H9 (cell line): Measurements from ENCODE around the gene TAS2R3. TPM values are rescaled to one million over a fixed set of nuclear protein-coding genes. Genes with fewer than 3 reads are reported as not detected.

Source experiments
- DNase-seq: peaks from one replicate; pipeline ENCODE4 v3.0.0-alpha.2; 2017
- H2AFZ ChIP-seq: one replicate; pipeline ENCODE4 v1.6.1; 2013; ENCODE audit warnings: mild to moderate bottlenecking, low read length, control low read depth, moderate library complexity
- H2AK5ac ChIP-seq: 2 replicates; pipeline ENCODE4 v1.6.1; 2013; ENCODE audit warnings: low read length, control low read depth, mixed read lengths; ENCODE audit not compliant: insufficient read length
- H2BK120ac ChIP-seq: one replicate; pipeline ENCODE4 v1.6.1; 2013; ENCODE audit warnings: low read depth, mild to moderate bottlenecking, low read length, control low read depth, inconsistent platforms; ENCODE audit not compliant: poor library complexity, severe bottlenecking
- H2BK12ac ChIP-seq: 2 replicates; pipeline ENCODE4 v1.6.1; 2013; ENCODE audit warnings: low read length, control low read depth, mixed read lengths, low read depth; ENCODE audit not compliant: insufficient read length
- H2BK15ac ChIP-seq: 2 replicates; pipeline ENCODE4 v1.6.1; 2013; ENCODE audit warnings: low read depth, low read length, control low read depth
- H2BK20ac ChIP-seq: one replicate; pipeline ENCODE4 v1.6.1; 2013; ENCODE audit warnings: low read depth, mild to moderate bottlenecking, low read length, control low read depth, inconsistent platforms; ENCODE audit not compliant: poor library complexity, severe bottlenecking
- H2BK5ac ChIP-seq: 2 replicates; pipeline ENCODE4 v1.6.1; 2013; ENCODE audit warnings: low read length, control low read depth, mixed read lengths; ENCODE audit not compliant: insufficient read length
- H3K14ac ChIP-seq: 2 replicates; pipeline ENCODE4 v1.6.1; 2013; ENCODE audit warnings: low read length, control low read depth; ENCODE audit not compliant: insufficient read depth
- H3K18ac ChIP-seq: 2 replicates; pipeline ENCODE4 v1.6.1; 2013; ENCODE audit warnings: low read depth, mild to moderate bottlenecking, mixed read lengths, low read length, control low read depth; ENCODE audit not compliant: insufficient read length
- H3K23ac ChIP-seq: 2 replicates; pipeline ENCODE4 v1.6.1; 2013; ENCODE audit warnings: low read length, control low read depth, mixed read lengths, low read depth; ENCODE audit not compliant: insufficient read length
- H3K23me2 ChIP-seq: 2 replicates; pipeline ENCODE4 v1.6.1; 2013; ENCODE audit warnings: low read depth, mild to moderate bottlenecking, mixed read lengths, low read length, control low read depth; ENCODE audit not compliant: insufficient read length, poor library complexity, severe bottlenecking
- H3K27ac ChIP-seq: 2 replicates; pipeline ENCODE4 v1.5.1; 2013; ENCODE audit warnings: low read length, control low read depth, mixed read lengths, low read depth; ENCODE audit not compliant: insufficient read length
- H3K27me3 ChIP-seq: 2 replicates; pipeline ENCODE4 v1.6.1; 2013; ENCODE audit warnings: low read length, control low read depth, inconsistent platforms; ENCODE audit not compliant: insufficient read depth
- H3K4ac ChIP-seq: 2 replicates; pipeline ENCODE4 v1.6.1; 2013; ENCODE audit warnings: low read depth, mild to moderate bottlenecking, control low read depth, inconsistent platforms, low read length, moderate library complexity
- H3K4me1 ChIP-seq: 2 replicates; pipeline ENCODE4 v1.6.1; 2013; ENCODE audit warnings: low read length, control low read depth, inconsistent platforms; ENCODE audit not compliant: insufficient read depth
- H3K4me2 ChIP-seq: 2 replicates; pipeline ENCODE4 v1.6.1; 2013; ENCODE audit warnings: low read length, control low read depth, mixed read lengths; ENCODE audit not compliant: insufficient read length, insufficient read depth
- H3K56ac ChIP-seq: 2 replicates; pipeline ENCODE4 v1.6.1; 2013; ENCODE audit warnings: low read depth, mild to moderate bottlenecking, mixed read lengths, low read length, control low read depth; ENCODE audit not compliant: insufficient read length
- H3K79me1 ChIP-seq: 2 replicates; pipeline ENCODE4 v1.6.1; 2013; ENCODE audit warnings: low read depth, mild to moderate bottlenecking, moderate library complexity, low read length, control low read depth, inconsistent platforms; ENCODE audit not compliant: insufficient read depth, poor library complexity, severe bottlenecking
- H3K79me2 ChIP-seq: 2 replicates; pipeline ENCODE4 v1.6.1; 2013; ENCODE audit warnings: low read length, control low read depth, inconsistent platforms; ENCODE audit not compliant: insufficient read depth
- H3K9ac ChIP-seq: 2 replicates; pipeline ENCODE4 v1.6.1; 2013; ENCODE audit warnings: low read length, control low read depth, mixed read lengths; ENCODE audit not compliant: insufficient read length; ENCODE audit errors: extremely low read depth
- H3K9me3 ChIP-seq: one replicate; pipeline ENCODE4 v1.6.1; 2013; ENCODE audit warnings: low read depth, low read length, inconsistent platforms; ENCODE audit not compliant: control insufficient read depth
- H3T11ph ChIP-seq: one replicate; pipeline ENCODE4 v1.6.1; 2013; ENCODE audit warnings: mild to moderate bottlenecking, low read length, control low read depth, inconsistent platforms
- H4K20me1 ChIP-seq: one replicate; pipeline ENCODE4 v1.6.1; 2013; ENCODE audit not compliant: control insufficient read depth, insufficient read length, insufficient read depth
- H4K5ac ChIP-seq: 2 replicates; pipeline ENCODE4 v1.6.1; 2013; ENCODE audit warnings: low read depth, mild to moderate bottlenecking, mixed read lengths, low read length, control low read depth; ENCODE audit not compliant: insufficient read length
- H4K8ac ChIP-seq: replicated peaks from 2 replicates; pipeline ENCODE4 v1.6.1; 2013; ENCODE audit warnings: low read length, control low read depth, mixed read lengths, low read depth; ENCODE audit not compliant: insufficient read length
- H4K91ac ChIP-seq: 2 replicates; pipeline ENCODE4 v1.6.1; 2013; ENCODE audit warnings: low read depth, mild to moderate bottlenecking, moderate library complexity, mixed read lengths, low read length, control low read depth; ENCODE audit not compliant: insufficient read length
- H3K27ac Mint-ChIP-seq, 3 experiments: 2 replicates in 2 of 3; 3 replicates in 1 of 3; pipeline ENCODE4 v1.8.0; 2020 to 2021; ENCODE audit warnings: mixed read lengths in 3 of 3, mild to moderate bottlenecking in 1 of 3, moderate library complexity in 1 of 3
- H3K27me3 Mint-ChIP-seq: 2 replicates; pipeline ENCODE4 v1.8.0; 2021; ENCODE audit warnings: low read depth, mild to moderate bottlenecking, moderate library complexity, mixed read lengths
- H3K36me3 Mint-ChIP-seq, 3 experiments: 2 replicates in 2 of 3; 3 replicates in 1 of 3; pipeline ENCODE4 v1.8.0; 2020 to 2021; ENCODE audit warnings: low read depth in 3 of 3, mixed read lengths in 3 of 3; ENCODE audit not compliant: insufficient read depth in 1 of 3
- H3K4me1 Mint-ChIP-seq, 2 experiments: 2 replicates each; pipeline ENCODE4 v1.8.0; 2020; ENCODE audit warnings: mixed read lengths in 2 of 2
- H3K4me3 Mint-ChIP-seq, 2 experiments: 2 replicates in 1 of 2; 3 replicates in 1 of 2; pipeline ENCODE4 v1.8.0; 2020 to 2021; ENCODE audit warnings: mild to moderate bottlenecking in 2 of 2, mixed read lengths in 2 of 2, moderate library complexity in 1 of 2
- H3K9me3 Mint-ChIP-seq, 2 experiments: 2 replicates in 1 of 2; 3 replicates in 1 of 2; pipeline ENCODE4 v1.8.0; 2020; ENCODE audit warnings: mild to moderate bottlenecking in 2 of 2, mixed read lengths in 2 of 2, moderate library complexity in 1 of 2
- WGBS: extraction: QIAGEN DNeasy Blood & Tissue Kit; methylation state at CpG from one replicate; pipeline ENCODE4 v1.1.7; 2013; ENCODE audit warnings: missing lambda C conversion rate, low lambda C conversion rate, mixed read lengths; ENCODE audit not compliant: insufficient read length; ENCODE audit errors: extremely low coverage; 5-methylcytosine and 5-hydroxymethylcytosine counted together
- long read RNA-seq: library from polyadenylated mRNA; unstranded; transcript quantifications from one replicate; pipeline ENCODE4 v2.0.0, GENCODE V29; 2020
- total RNA-seq: library from RNA; stranded (reverse); gene quantifications from 2 replicates; pipeline ENCODE4 v1.2.1, GENCODE V29; 2021
- TF ChIP-seq, protein P1 (sequence below): fragments of 200-600 bp; sonication (generic); conservative IDR thresholded peaks from 3 replicates; pipeline ENCODE4 v1.8.0; 2021; ENCODE audit warnings: antibody characterized with exemption, mild to moderate bottlenecking

Gene TAS2R3, protein sequence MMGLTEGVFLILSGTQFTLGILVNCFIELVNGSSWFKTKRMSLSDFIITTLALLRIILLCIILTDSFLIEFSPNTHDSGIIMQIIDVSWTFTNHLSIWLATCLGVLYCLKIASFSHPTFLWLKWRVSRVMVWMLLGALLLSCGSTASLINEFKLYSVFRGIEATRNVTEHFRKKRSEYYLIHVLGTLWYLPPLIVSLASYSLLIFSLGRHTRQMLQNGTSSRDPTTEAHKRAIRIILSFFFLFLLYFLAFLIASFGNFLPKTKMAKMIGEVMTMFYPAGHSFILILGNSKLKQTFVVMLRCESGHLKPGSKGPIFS
- total RNA-seq, result 0.88 and 1.2 TPM in 2 replicates
- long read RNA-seq, result 0 reads

DNA sequence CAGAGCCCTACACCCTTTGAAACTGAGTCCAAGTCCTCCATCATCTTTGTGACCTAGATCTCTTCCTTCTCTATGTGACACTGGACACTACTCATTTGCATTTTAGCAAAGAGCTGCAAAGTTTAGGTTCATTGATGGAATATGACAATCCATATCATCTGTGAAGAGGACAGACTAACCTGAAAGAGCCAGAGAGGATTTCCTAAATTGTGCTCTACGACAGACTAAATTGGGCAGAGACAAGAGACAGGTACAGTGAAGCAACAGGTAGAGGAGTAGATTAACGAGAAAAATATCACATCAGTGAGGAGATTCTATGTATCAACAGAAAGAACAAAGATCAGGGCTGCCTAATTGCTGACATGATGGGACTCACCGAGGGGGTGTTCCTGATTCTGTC, at the start of gene TAS2R3:
Gene TAS2R3, plus strand, starts transcription at position 301 of the 400 bp plus-strand sequence. Its CDS starts 62 bp downstream, at position 363.
- no peaks in the 10 kb centered on the region for H3K9me3 ChIP-seq
- H3K4me1 ChIP-seq, result no peaks in the 10 kb centered on the region; the same call in 1 of the 2 replicates
- no peak within 1 kb of the TSS for H3T11ph ChIP-seq
- no peaks in the 10 kb centered on the region for H3K79me1 ChIP-seq
- no peaks in the 10 kb centered on the region for H3K23me2 ChIP-seq
- H3K9me3 Mint-ChIP-seq, result no peaks in the 10 kb centered on the region
- TF ChIP-seq, protein P1, sequence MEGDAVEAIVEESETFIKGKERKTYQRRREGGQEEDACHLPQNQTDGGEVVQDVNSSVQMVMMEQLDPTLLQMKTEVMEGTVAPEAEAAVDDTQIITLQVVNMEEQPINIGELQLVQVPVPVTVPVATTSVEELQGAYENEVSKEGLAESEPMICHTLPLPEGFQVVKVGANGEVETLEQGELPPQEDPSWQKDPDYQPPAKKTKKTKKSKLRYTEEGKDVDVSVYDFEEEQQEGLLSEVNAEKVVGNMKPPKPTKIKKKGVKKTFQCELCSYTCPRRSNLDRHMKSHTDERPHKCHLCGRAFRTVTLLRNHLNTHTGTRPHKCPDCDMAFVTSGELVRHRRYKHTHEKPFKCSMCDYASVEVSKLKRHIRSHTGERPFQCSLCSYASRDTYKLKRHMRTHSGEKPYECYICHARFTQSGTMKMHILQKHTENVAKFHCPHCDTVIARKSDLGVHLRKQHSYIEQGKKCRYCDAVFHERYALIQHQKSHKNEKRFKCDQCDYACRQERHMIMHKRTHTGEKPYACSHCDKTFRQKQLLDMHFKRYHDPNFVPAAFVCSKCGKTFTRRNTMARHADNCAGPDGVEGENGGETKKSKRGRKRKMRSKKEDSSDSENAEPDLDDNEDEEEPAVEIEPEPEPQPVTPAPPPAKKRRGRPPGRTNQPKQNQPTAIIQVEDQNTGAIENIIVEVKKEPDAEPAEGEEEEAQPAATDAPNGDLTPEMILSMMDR, result no peak
- H2BK5ac ChIP-seq, result no peak within 1 kb of the TSS
- no peak within 1 kb of the TSS for H3K56ac ChIP-seq
- no peak within 1 kb of the TSS for H3K18ac ChIP-seq
- no peak within 1 kb of the TSS for H3K23ac ChIP-seq
- peaks cover 15 to 40% (median 20%) of the 10 kb centered on the region in 3 experiments; a peak in 6 of 7 replicates for H3K36me3 Mint-ChIP-seq
- no peaks in the 10 kb centered on the region for H4K20me1 ChIP-seq
- H3K14ac ChIP-seq, result no peak within 1 kb of the TSS
- WGBS, result no CpG with 5 or more reads among the region's 3 CpGs
- no peak within 1 kb of the TSS for H2BK12ac ChIP-seq
- no peak within 1 kb of the TSS for H2BK15ac ChIP-seq
- H2BK20ac ChIP-seq, result no peak within 1 kb of the TSS
- H2AFZ ChIP-seq, result no peak within 1 kb of the TSS
- H3K9ac ChIP-seq, result no peak within 1 kb of the TSS
- H3K27me3 ChIP-seq, result no peaks in the 10 kb centered on the region
- peak within 1 kb of the TSS; percentile 63 for H4K8ac ChIP-seq
- H3K4me1 Mint-ChIP-seq, result peaks cover 0 to 5% of the 10 kb centered on the region in 2 experiments; a peak in 2 of 4 replicates
- H2BK120ac ChIP-seq, result no peak within 1 kb of the TSS
- no peak within 1 kb of the TSS for H3K4ac ChIP-seq
- no peak within 1 kb of the TSS for H4K5ac ChIP-seq
- no peaks in the 10 kb centered on the region for H3K79me2 ChIP-seq
- H3K4me2 ChIP-seq, result no peak within 1 kb of the TSS
- no peaks in the 10 kb centered on the region for H3K27me3 Mint-ChIP-seq
- H3K4me3 Mint-ChIP-seq, result no peak within 1 kb of the TSS
- H4K91ac ChIP-seq, result no peak within 1 kb of the TSS
- no peak within 1 kb of the TSS for H3K27ac ChIP-seq
- H3K27ac Mint-ChIP-seq, result no peak within 1 kb of the TSS
- no peak within 1 kb of the TSS for H2AK5ac ChIP-seq
- DNase-seq, result no peak
